IPS-18a (cell line): ENCODE data around the gene RUNX1.
"Not testable (repeated sequence)": the region's sequence is repeated elsewhere in the genome, so short reads cannot be mapped to it uniquely, and the experiment has no call there.

ENCODE experiments used
- H3K27ac ChIP-seq: one replicate; pipeline ENCODE4 v1.5.1; 2013; ENCODE audit warnings: low read length
- H3K27me3 ChIP-seq: one replicate; pipeline ENCODE4 v1.6.1; 2013; ENCODE audit warnings: mild to moderate bottlenecking, low read length; ENCODE audit not compliant: control insufficient read depth, insufficient read depth
- H3K36me3 ChIP-seq: one replicate; pipeline ENCODE4 v1.6.1; 2013; ENCODE audit warnings: low read depth, low read length; ENCODE audit not compliant: control insufficient read depth
- H3K4me1 ChIP-seq: one replicate; pipeline ENCODE4 v1.6.1; 2013; ENCODE audit warnings: low read depth, low read length; ENCODE audit not compliant: control insufficient read depth
- H3K4me3 ChIP-seq: one replicate; pipeline ENCODE4 v1.5.1; 2013; ENCODE audit warnings: low read length
- H3K9ac ChIP-seq: one replicate; pipeline ENCODE4 v1.6.1; 2013; ENCODE audit warnings: mild to moderate bottlenecking, low read length, moderate library complexity
- H3K9me3 ChIP-seq: one replicate; pipeline ENCODE4 v1.6.1; 2013; ENCODE audit warnings: low read depth, low read length; ENCODE audit not compliant: control insufficient read depth

Gene RUNX1

DNA sequence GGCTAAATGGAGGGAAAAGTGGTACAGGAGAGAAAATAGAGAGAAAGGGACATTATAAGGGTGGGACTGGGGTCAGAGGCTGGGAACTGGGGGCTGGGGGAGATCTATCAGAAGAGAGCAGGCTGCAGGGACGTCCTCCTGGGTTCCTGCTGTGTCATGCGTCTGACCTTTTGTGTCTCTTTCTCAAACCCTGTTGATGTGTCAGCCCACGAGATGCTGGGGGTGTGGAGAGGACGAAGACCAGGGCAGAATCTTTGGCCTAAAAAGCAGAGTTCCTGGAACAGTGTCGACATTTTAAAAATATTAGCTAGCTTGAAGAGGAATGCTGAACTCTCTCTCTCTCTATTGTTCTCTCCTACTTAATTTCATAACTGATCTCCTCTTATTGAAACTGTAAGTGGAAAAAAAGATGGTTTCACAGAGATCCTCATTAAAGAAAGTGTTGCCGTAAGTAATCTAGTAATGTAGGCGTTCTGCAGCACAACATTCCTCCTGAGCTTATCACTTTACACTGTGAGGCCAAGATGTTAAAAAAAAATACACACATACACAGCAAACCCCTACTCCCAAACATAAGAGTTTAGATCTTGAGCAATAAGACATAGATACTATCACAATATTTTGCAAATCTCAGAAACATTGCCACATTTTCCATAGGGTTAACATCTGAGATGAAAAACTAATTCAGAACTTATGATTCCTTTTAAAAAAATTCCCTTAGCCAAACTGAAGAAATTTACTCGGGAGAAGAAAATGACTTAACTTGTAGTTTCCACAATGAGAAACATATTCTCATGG lies 52.6 kb downstream of the RUNX1 start:
- Histone ChIP-seq H3K27me3 (no peaks in the 10 kb centered on the region), H3K27ac (no peak overlapping the region), H3K36me3 (no peaks in the 10 kb centered on the region), H3K4me1 (no peaks in the 10 kb centered on the region), H3K9ac (no peak overlapping the region), H3K9me3 (no peaks in the 10 kb centered on the region), H3K4me3 (no peak overlapping the region)

DNA sequence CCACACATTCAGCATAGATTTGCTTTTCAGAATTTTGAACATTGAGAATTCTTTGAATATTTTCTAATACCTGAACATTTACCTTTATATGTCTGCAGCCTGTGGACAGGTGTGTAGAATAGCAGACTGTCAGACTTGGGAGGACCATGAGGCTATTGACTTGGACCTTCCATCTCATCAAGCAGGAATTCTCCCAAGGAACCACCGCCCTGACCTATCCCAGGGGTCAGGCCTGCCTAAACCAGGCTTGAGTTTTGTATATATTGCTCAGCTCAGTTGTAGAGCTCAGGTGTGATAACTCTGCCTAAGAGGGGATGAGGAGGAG lies 53.2 kb downstream of the RUNX1 start:
- no peak overlapping the region for H3K9ac ChIP-seq
- no peaks in the 10 kb centered on the region for H3K4me1 ChIP-seq
- H3K36me3 ChIP-seq, result no peaks in the 10 kb centered on the region
- no peaks in the 10 kb centered on the region for H3K27me3 ChIP-seq
- H3K9me3 ChIP-seq, result no peaks in the 10 kb centered on the region
- H3K27ac ChIP-seq, result no peak overlapping the region
- H3K4me3 ChIP-seq, result no peak overlapping the region

DNA sequence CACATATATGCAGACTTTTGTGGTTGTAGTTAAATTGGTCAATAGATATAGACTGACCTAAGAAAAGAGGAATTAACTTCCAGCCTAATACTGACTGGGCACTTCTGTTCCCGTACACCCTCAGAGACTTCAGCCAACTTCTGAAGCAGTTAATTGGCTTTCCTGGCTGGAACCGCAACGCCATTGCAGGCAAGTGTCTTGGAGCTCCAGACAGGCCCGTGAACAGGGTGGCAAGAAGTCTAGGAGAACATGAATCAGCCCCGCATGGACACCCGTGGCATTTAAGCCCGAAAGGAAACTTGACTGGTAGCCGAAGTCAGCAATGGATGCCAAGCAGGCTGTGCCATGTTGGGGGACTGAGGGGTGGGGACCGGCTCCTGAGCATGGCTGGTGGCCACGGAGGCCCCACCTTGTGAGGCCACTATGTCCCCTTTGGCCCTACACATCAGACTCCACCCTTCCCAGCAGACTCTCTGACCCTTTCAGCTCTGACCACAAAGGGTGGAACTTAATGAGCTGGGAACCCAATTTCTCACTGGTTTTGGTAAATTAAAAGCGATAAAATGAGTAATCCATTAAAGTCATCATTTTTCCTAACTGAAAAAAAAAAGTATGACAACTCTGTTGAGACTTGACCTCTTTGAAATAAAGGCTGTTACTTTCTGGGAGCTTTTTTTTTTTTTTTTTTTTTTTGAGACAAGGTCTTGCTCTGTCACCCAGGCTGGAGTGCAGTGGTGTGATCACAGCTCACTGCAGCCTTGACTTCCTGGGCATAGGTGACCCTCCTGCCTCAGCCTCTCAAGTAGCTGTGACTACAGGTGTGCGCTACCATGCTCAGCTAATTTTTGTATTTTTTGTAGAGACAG lies 54.1 kb downstream of the RUNX1 start:
- Histone ChIP-seq H3K9me3 (no peaks in the 10 kb centered on the region), H3K4me3 (no peak overlapping the region), H3K36me3 (no peaks in the 10 kb centered on the region), H3K9ac (no peak overlapping the region), H3K4me1 (no peaks in the 10 kb centered on the region), H3K27ac (no peak overlapping the region), H3K27me3 (no peaks in the 10 kb centered on the region)

DNA sequence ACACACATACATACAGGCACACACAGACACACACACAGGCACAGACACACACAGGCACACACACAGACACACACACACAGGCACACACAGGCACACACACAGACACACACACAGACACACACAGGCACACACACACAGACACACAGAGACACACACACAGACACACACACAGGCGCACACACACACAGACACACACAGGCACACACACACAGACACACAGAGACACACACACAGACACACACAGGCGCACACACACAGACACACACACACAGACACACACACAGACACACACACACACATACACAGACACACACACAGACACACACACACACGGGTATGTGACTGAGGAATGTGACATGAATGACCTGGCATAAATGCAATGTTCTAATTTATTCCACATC lies 55.6 kb downstream of the RUNX1 start:
- not testable (repeated sequence) for H3K9ac ChIP-seq, H3K27ac ChIP-seq, H3K4me3 ChIP-seq, H3K4me1 ChIP-seq, H3K27me3 ChIP-seq, H3K9me3 ChIP-seq, H3K36me3 ChIP-seq

DNA sequence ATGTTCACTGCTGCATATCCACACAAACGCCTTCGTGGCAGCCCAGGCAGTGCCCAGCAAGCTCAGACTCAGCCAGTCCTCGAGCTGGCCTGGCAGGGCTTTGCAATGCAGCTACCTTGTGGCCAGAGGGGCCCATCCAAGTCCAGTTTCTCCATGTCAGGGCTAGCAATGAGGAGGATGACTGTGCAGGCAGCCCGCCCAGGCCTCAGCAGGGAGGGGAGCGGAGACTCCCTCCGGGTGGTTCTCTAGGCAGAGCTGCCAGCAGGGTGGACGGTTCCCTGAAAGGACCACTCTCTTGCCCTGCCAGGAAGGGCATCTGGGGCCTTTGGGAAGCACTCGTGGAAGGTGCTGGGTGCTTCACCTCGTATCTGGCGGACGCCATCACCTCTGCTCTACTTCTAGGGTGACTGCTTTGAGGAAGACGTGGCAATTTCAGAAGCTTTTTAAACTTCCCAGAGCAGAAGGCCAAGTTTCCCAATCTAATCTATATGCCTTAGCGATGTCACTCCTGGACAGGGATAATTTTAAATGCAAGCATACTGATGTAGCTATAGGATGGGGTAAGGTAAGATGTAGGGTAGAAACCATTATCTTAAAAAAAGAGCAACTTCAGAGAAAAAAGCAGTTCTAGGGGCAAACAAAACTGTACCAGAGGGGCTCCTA lies 56.2 kb downstream of the RUNX1 start:
- Histone ChIP-seq H3K9ac (no peak overlapping the region), H3K9me3 (no peaks in the 10 kb centered on the region), H3K27ac (no peak overlapping the region), H3K27me3 (peaks cover 4% of the 10 kb centered on the region), H3K36me3 (no peaks in the 10 kb centered on the region), H3K4me1 (no peaks in the 10 kb centered on the region), H3K4me3 (no peak overlapping the region)

DNA sequence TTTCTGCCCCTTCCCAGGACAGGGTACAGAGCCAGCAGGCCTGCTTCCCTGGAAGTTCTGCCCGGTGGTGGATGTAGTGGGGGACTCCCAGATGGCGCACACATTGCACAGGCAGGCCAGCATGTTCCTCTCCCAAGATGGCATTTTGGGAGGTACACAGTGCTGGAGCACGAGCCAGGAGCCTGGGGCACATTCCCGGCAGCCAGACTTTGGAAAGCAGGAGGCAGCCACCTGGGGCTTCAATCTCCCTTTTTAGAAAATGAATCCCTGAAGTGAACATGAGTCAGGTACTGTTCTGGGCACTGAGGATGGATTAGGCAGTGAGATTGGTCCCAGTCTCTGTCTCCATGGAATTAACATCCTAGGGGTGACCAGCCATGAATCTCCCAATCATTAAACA lies 56.9 kb downstream of the RUNX1 start:
- H3K27ac ChIP-seq, result no peak overlapping the region
- no peaks in the 10 kb centered on the region for H3K9me3 ChIP-seq
- peaks cover 11% of the 10 kb centered on the region for H3K27me3 ChIP-seq
- H3K9ac ChIP-seq, result no peak overlapping the region
- no peaks in the 10 kb centered on the region for H3K36me3 ChIP-seq
- H3K4me3 ChIP-seq, result no peak overlapping the region
- H3K4me1 ChIP-seq, result peaks cover 2% of the 10 kb centered on the region

DNA sequence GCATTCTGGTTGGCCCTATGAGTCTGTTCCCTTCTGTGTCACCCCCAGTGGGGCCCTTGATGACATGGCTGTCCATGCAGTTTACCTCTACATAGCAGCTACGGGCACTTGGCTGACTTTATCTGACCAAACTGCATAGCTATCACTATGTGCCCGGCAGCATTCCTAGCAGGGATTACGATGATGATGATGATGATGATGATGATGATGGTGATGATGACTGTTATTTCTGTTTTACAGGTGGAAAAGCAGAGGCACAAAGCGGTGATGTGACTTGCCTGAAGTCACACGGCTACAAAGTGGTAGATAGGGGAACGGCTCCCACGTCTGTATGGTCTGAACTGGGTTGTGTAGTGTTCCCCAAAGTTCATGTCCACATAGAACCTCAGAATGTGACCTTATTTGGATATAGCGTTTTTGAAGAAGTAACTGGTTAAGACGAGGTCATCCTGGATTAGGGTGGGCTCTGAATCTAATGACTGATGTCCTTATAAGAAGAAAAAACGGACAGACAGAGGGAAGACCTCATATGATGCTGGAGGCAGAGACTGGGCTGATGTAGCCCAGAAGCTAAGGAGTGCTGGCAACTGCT lies 57.6 kb downstream of the RUNX1 start:
- no peak overlapping the region for H3K4me3 ChIP-seq
- H3K27ac ChIP-seq, result no peak overlapping the region
- H3K9ac ChIP-seq, result no peak overlapping the region
- peaks cover 11% of the 10 kb centered on the region for H3K27me3 ChIP-seq
- peaks cover 3% of the 10 kb centered on the region for H3K4me1 ChIP-seq
- H3K36me3 ChIP-seq, result no peaks in the 10 kb centered on the region
- no peaks in the 10 kb centered on the region for H3K9me3 ChIP-seq

DNA sequence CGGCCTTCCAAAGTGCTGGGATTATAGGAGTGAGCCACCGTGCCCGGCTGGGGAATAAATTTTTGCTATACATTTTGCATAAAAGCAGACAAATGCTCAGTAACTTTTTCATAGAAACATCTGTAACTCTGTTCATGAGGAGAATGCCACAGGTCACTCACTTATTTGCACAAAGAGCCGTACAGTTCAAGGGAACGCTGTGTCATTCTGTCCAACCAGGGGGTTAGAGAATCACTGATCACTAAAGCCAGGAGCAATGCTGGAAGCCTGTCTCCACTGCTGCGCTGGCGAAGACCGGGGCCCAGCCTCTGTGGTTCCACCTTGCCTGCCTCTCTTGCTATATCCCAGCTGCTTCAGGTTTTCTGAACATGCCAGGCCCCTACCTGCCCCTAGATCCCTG lies 58.3 kb downstream of the RUNX1 start:
- no peaks in the 10 kb centered on the region for H3K36me3 ChIP-seq
- H3K9ac ChIP-seq, result no peak overlapping the region
- H3K4me1 ChIP-seq, result peaks cover 3% of the 10 kb centered on the region
- H3K9me3 ChIP-seq, result no peaks in the 10 kb centered on the region
- no peak overlapping the region for H3K4me3 ChIP-seq
- H3K27ac ChIP-seq, result no peak overlapping the region
- H3K27me3 ChIP-seq, result peaks cover 11% of the 10 kb centered on the region

DNA sequence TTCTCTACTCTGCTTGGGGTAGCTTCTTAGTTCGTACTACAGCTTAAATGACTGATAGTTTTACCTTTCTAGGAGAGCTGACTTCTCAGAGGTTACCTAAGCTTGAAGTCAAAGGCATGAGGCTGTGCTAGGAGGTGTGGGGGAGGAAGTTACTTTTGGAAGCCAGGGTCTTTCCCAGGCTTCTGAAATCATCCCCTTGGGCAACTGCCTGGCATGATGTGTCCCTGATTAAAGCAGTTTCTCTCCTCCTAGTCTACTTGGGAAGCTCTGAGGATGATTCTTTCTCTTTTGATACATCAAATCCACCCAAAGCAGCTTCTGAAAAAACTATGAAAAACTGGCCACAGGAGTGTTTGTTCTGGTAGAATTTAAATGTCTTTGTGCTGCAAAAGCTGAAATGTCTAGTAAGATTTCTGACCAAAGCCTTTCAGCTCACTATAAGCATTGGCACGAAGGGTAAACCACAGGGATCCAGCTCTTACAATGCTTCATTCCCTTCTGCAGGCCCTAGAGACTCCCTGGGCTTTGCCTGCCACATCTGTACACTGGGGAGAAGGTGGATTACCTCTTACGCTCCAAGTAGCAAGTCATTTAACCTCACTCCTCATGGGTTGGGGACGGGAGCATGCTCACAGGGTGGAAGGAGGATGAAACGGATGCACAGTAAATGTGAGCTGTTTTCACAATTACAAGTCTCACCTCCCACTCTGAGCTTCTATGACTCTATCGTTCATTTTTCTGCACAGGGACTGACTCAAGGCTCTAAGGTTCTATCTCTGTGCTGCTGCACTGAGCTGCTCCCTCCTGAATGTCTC lies 59.6 kb downstream of the RUNX1 start:
- H3K9me3 ChIP-seq, result no peaks in the 10 kb centered on the region
- H3K27me3 ChIP-seq, result peaks cover 11% of the 10 kb centered on the region
- H3K4me1 ChIP-seq, result peaks cover 3% of the 10 kb centered on the region
- no peak overlapping the region for H3K9ac ChIP-seq
- H3K27ac ChIP-seq, result no peak overlapping the region
- no peak overlapping the region for H3K4me3 ChIP-seq
- no peaks in the 10 kb centered on the region for H3K36me3 ChIP-seq

DNA sequence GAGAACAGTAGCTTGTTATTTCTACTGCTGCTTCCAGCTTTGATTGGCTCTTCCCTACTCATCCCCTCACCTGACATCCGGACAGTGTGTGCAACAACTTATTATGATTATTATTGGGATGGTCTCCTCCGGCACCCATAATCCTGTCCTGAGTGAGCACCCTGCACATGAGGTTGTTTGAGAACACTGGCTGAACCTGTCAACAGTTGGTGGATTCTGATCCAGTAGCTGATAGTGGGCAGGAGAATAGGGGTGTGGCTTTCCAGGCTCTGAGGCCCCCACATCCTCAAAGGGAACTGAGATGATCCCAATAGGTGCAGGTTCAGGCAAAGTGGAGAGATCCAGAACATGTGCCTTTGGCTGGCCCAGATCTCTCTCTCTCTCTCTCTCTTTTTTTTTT lies 60.5 kb downstream of the RUNX1 start:
- Histone ChIP-seq H3K36me3 (no peaks in the 10 kb centered on the region), H3K27ac (no peak overlapping the region), H3K4me1 (peaks cover 3% of the 10 kb centered on the region), H3K4me3 (no peak overlapping the region), H3K27me3 (peaks cover 11% of the 10 kb centered on the region), H3K9ac (no peak overlapping the region), H3K9me3 (no peaks in the 10 kb centered on the region)

DNA sequence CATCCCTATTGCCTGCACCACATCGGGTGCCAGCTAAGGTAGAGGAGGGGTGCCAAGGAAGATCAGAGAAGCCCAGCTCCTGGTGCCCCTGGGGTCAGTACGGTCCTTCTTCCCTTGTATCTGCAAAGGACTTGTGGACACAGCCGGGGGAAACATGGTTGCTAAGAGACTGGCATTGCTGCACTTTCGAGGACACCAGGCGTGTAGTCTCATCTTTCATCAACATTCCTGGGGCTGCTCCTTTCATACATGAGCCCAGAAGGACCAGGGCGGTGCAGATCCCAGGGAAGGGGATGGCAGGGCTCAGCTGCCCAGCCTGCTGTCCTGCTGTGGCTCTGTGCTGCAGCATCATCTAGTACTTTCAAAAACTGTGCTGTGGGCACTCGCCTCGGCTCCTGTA lies 61.0 kb downstream of the RUNX1 start:
- no peak overlapping the region for H3K27ac ChIP-seq
- H3K4me1 ChIP-seq, result peaks cover 3% of the 10 kb centered on the region
- no peak overlapping the region for H3K4me3 ChIP-seq
- H3K9me3 ChIP-seq, result no peaks in the 10 kb centered on the region
- no peaks in the 10 kb centered on the region for H3K36me3 ChIP-seq
- no peak overlapping the region for H3K9ac ChIP-seq
- peaks cover 11% of the 10 kb centered on the region for H3K27me3 ChIP-seq
